ENCODE results near the gene TPRN.

GRCh38 chr9:137236936-137237421, 36.4 kb upstream of the TPRN start:
- TF ChIP-seq POLR2AphosphoS5 (IDR thresholded peaks at IDR 0.05) = no peak
- TF ChIP-seq, protein P1, sequence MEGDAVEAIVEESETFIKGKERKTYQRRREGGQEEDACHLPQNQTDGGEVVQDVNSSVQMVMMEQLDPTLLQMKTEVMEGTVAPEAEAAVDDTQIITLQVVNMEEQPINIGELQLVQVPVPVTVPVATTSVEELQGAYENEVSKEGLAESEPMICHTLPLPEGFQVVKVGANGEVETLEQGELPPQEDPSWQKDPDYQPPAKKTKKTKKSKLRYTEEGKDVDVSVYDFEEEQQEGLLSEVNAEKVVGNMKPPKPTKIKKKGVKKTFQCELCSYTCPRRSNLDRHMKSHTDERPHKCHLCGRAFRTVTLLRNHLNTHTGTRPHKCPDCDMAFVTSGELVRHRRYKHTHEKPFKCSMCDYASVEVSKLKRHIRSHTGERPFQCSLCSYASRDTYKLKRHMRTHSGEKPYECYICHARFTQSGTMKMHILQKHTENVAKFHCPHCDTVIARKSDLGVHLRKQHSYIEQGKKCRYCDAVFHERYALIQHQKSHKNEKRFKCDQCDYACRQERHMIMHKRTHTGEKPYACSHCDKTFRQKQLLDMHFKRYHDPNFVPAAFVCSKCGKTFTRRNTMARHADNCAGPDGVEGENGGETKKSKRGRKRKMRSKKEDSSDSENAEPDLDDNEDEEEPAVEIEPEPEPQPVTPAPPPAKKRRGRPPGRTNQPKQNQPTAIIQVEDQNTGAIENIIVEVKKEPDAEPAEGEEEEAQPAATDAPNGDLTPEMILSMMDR (IDR thresholded peaks at IDR 0.05) = no peak

All from sigmoid colon (tissue), 4 donors.